ENCODE results near the gene ATP12A.

Gene ATP12A

GRCh38 chr13:24684600-24684998 is 4.4 kb downstream of the ATP12A start:
- Mint-ChIP-seq H3K4me1 (peaks cover 58% of the 10 kb centered on the region), H3K36me3 (ENCODE audit: low read depth) (no peaks in the 10 kb centered on the region), H3K9me3 (peaks cover 5% of the 10 kb centered on the region), H3K27me3 (ENCODE audit: low read depth, poor library complexity) (peaks cover 38% of the 10 kb centered on the region), H3K27ac (no peak overlapping the region), H3K4me3 (no peak overlapping the region)
- TF ChIP-seq, protein P1, sequence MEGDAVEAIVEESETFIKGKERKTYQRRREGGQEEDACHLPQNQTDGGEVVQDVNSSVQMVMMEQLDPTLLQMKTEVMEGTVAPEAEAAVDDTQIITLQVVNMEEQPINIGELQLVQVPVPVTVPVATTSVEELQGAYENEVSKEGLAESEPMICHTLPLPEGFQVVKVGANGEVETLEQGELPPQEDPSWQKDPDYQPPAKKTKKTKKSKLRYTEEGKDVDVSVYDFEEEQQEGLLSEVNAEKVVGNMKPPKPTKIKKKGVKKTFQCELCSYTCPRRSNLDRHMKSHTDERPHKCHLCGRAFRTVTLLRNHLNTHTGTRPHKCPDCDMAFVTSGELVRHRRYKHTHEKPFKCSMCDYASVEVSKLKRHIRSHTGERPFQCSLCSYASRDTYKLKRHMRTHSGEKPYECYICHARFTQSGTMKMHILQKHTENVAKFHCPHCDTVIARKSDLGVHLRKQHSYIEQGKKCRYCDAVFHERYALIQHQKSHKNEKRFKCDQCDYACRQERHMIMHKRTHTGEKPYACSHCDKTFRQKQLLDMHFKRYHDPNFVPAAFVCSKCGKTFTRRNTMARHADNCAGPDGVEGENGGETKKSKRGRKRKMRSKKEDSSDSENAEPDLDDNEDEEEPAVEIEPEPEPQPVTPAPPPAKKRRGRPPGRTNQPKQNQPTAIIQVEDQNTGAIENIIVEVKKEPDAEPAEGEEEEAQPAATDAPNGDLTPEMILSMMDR (IDR thresholded peaks at IDR 0.05) = no peak
- DNase-seq = no peak

- H3K4me1 Mint-ChIP-seq = peaks cover 58% of the 10 kb centered on the region
- peaks cover 31% of the 10 kb centered on the region for H3K27me3 Mint-ChIP-seq (ENCODE audit: low read depth, poor library complexity)
- no peak overlapping the region for H3K27ac Mint-ChIP-seq
- H3K4me3 Mint-ChIP-seq = no peak overlapping the region
- H3K36me3 Mint-ChIP-seq (ENCODE audit: low read depth) = no peaks in the 10 kb centered on the region
- H3K9me3 Mint-ChIP-seq = peaks cover 5% of the 10 kb centered on the region
- no peak for DNase-seq
- TF ChIP-seq, protein P1 (IDR thresholded peaks at IDR 0.05) = no peak
Observed at GRCh38 chr13:24685314-24685713, 5.1 kb downstream of the ATP12A start.

- Mint-ChIP-seq H3K9me3 (peaks cover 5% of the 10 kb centered on the region), H3K27me3 (ENCODE audit: low read depth, poor library complexity) (peaks cover 35% of the 10 kb centered on the region), H3K36me3 (ENCODE audit: low read depth) (no peaks in the 10 kb centered on the region), H3K27ac (no peak overlapping the region), H3K4me1 (peaks cover 50% of the 10 kb centered on the region), H3K4me3 (no peak overlapping the region)
- TF ChIP-seq, protein P1 (IDR thresholded peaks at IDR 0.05) = no peak
- no peak for DNase-seq
Observed at GRCh38 chr13:24687611-24688010, 7.4 kb downstream of the ATP12A start.

GRCh38 chr13:24688111-24688510 is 7.9 kb downstream of the ATP12A start:
- Mint-ChIP-seq H3K9me3 (peaks cover 5% of the 10 kb centered on the region), H3K27ac (no peak overlapping the region), H3K4me1 (peaks cover 50% of the 10 kb centered on the region), H3K36me3 (ENCODE audit: low read depth) (no peaks in the 10 kb centered on the region), H3K27me3 (ENCODE audit: low read depth, poor library complexity) (peaks cover 35% of the 10 kb centered on the region), H3K4me3 (no peak overlapping the region)
- TF ChIP-seq, protein P1 (IDR thresholded peaks at IDR 0.05) = no peak
- no peak for DNase-seq

GRCh38 chr13:24688950-24689349 is 8.7 kb downstream of the ATP12A start:
- Mint-ChIP-seq H3K4me3 (no peak overlapping the region), H3K27me3 (ENCODE audit: low read depth, poor library complexity) (peaks cover 32% of the 10 kb centered on the region), H3K9me3 (peaks cover 5% of the 10 kb centered on the region), H3K4me1 (peaks cover 45% of the 10 kb centered on the region), H3K27ac (peak overlapping the region; percentile 50), H3K36me3 (ENCODE audit: low read depth) (no peaks in the 10 kb centered on the region)
- no peak for DNase-seq
- TF ChIP-seq, protein P1 (IDR thresholded peaks at IDR 0.05) = no peak

DNA sequence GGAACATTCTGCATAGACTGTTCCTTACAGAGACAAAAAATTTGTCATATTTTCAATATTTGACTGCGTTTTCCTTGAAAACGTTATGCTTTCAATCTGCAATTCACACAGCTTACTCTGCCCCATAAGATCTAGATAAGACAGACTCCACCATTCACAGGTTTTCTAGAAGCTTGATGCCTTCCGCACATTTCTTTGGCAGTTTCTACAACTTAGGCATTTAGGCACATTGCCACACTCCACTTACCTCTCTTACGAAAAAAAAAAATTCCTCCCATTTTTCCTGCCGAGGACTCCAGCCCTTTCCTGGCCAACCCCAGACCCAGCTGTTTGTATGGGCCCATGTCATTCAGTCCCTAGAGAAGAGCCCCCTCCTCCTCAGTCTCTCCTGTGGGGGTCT is 11.2 kb downstream of the ATP12A start:
- Mint-ChIP-seq H3K27me3 (ENCODE audit: low read depth, poor library complexity) (peaks cover 32% of the 10 kb centered on the region), H3K4me3 (no peak overlapping the region), H3K36me3 (ENCODE audit: low read depth) (no peaks in the 10 kb centered on the region), H3K9me3 (peaks cover 5% of the 10 kb centered on the region), H3K27ac (peak overlapping the region; percentile 18), H3K4me1 (peaks cover 27% of the 10 kb centered on the region)
- no peak for DNase-seq
- TF ChIP-seq, protein P1 (IDR thresholded peaks at IDR 0.05) = no peak
